H9 (cell line): ENCODE measurements around the gene ITGA7. TPM values are rescaled to one million over a fixed set of nuclear protein-coding genes. Genes with fewer than 3 reads are reported as not detected.

ENCODE experiments used
- DNase-seq: peaks from one replicate; pipeline ENCODE4 v3.0.0-alpha.2; 2017
- H2AFZ ChIP-seq: one replicate; pipeline ENCODE4 v1.6.1; 2013; ENCODE audit warnings: mild to moderate bottlenecking, low read length, control low read depth, moderate library complexity
- H2AK5ac ChIP-seq: 2 replicates; pipeline ENCODE4 v1.6.1; 2013; ENCODE audit warnings: low read length, control low read depth, mixed read lengths; ENCODE audit not compliant: insufficient read length
- H2BK120ac ChIP-seq: one replicate; pipeline ENCODE4 v1.6.1; 2013; ENCODE audit warnings: low read depth, mild to moderate bottlenecking, low read length, control low read depth, inconsistent platforms; ENCODE audit not compliant: poor library complexity, severe bottlenecking
- H2BK12ac ChIP-seq: 2 replicates; pipeline ENCODE4 v1.6.1; 2013; ENCODE audit warnings: low read length, control low read depth, mixed read lengths, low read depth; ENCODE audit not compliant: insufficient read length
- H2BK15ac ChIP-seq: 2 replicates; pipeline ENCODE4 v1.6.1; 2013; ENCODE audit warnings: low read depth, low read length, control low read depth
- H2BK20ac ChIP-seq: one replicate; pipeline ENCODE4 v1.6.1; 2013; ENCODE audit warnings: low read depth, mild to moderate bottlenecking, low read length, control low read depth, inconsistent platforms; ENCODE audit not compliant: poor library complexity, severe bottlenecking
- H2BK5ac ChIP-seq: 2 replicates; pipeline ENCODE4 v1.6.1; 2013; ENCODE audit warnings: low read length, control low read depth, mixed read lengths; ENCODE audit not compliant: insufficient read length
- H3K14ac ChIP-seq: 2 replicates; pipeline ENCODE4 v1.6.1; 2013; ENCODE audit warnings: low read length, control low read depth; ENCODE audit not compliant: insufficient read depth
- H3K18ac ChIP-seq: 2 replicates; pipeline ENCODE4 v1.6.1; 2013; ENCODE audit warnings: low read depth, mild to moderate bottlenecking, mixed read lengths, low read length, control low read depth; ENCODE audit not compliant: insufficient read length
- H3K23ac ChIP-seq: 2 replicates; pipeline ENCODE4 v1.6.1; 2013; ENCODE audit warnings: low read length, control low read depth, mixed read lengths, low read depth; ENCODE audit not compliant: insufficient read length
- H3K23me2 ChIP-seq: 2 replicates; pipeline ENCODE4 v1.6.1; 2013; ENCODE audit warnings: low read depth, mild to moderate bottlenecking, mixed read lengths, low read length, control low read depth; ENCODE audit not compliant: insufficient read length, poor library complexity, severe bottlenecking
- H3K27ac ChIP-seq: 2 replicates; pipeline ENCODE4 v1.5.1; 2013; ENCODE audit warnings: low read length, control low read depth, mixed read lengths, low read depth; ENCODE audit not compliant: insufficient read length
- H3K27me3 ChIP-seq: 2 replicates; pipeline ENCODE4 v1.6.1; 2013; ENCODE audit warnings: low read length, control low read depth, inconsistent platforms; ENCODE audit not compliant: insufficient read depth
- H3K4ac ChIP-seq: 2 replicates; pipeline ENCODE4 v1.6.1; 2013; ENCODE audit warnings: low read depth, mild to moderate bottlenecking, control low read depth, inconsistent platforms, low read length, moderate library complexity
- H3K4me1 ChIP-seq: 2 replicates; pipeline ENCODE4 v1.6.1; 2013; ENCODE audit warnings: low read length, control low read depth, inconsistent platforms; ENCODE audit not compliant: insufficient read depth
- H3K4me2 ChIP-seq: 2 replicates; pipeline ENCODE4 v1.6.1; 2013; ENCODE audit warnings: low read length, control low read depth, mixed read lengths; ENCODE audit not compliant: insufficient read length, insufficient read depth
- H3K56ac ChIP-seq: 2 replicates; pipeline ENCODE4 v1.6.1; 2013; ENCODE audit warnings: low read depth, mild to moderate bottlenecking, mixed read lengths, low read length, control low read depth; ENCODE audit not compliant: insufficient read length
- H3K79me1 ChIP-seq: 2 replicates; pipeline ENCODE4 v1.6.1; 2013; ENCODE audit warnings: low read depth, mild to moderate bottlenecking, moderate library complexity, low read length, control low read depth, inconsistent platforms; ENCODE audit not compliant: insufficient read depth, poor library complexity, severe bottlenecking
- H3K79me2 ChIP-seq: 2 replicates; pipeline ENCODE4 v1.6.1; 2013; ENCODE audit warnings: low read length, control low read depth, inconsistent platforms; ENCODE audit not compliant: insufficient read depth
- H3K9ac ChIP-seq: 2 replicates; pipeline ENCODE4 v1.6.1; 2013; ENCODE audit warnings: low read length, control low read depth, mixed read lengths; ENCODE audit not compliant: insufficient read length; ENCODE audit errors: extremely low read depth
- H3K9me3 ChIP-seq: one replicate; pipeline ENCODE4 v1.6.1; 2013; ENCODE audit warnings: low read depth, low read length, inconsistent platforms; ENCODE audit not compliant: control insufficient read depth
- H3T11ph ChIP-seq: one replicate; pipeline ENCODE4 v1.6.1; 2013; ENCODE audit warnings: mild to moderate bottlenecking, low read length, control low read depth, inconsistent platforms
- H4K20me1 ChIP-seq: one replicate; pipeline ENCODE4 v1.6.1; 2013; ENCODE audit not compliant: control insufficient read depth, insufficient read length, insufficient read depth
- H4K5ac ChIP-seq: 2 replicates; pipeline ENCODE4 v1.6.1; 2013; ENCODE audit warnings: low read depth, mild to moderate bottlenecking, mixed read lengths, low read length, control low read depth; ENCODE audit not compliant: insufficient read length
- H4K8ac ChIP-seq: replicated peaks from 2 replicates; pipeline ENCODE4 v1.6.1; 2013; ENCODE audit warnings: low read length, control low read depth, mixed read lengths, low read depth; ENCODE audit not compliant: insufficient read length
- H4K91ac ChIP-seq: 2 replicates; pipeline ENCODE4 v1.6.1; 2013; ENCODE audit warnings: low read depth, mild to moderate bottlenecking, moderate library complexity, mixed read lengths, low read length, control low read depth; ENCODE audit not compliant: insufficient read length
- H3K27ac Mint-ChIP-seq, 3 experiments: 2 replicates in 2 of 3; 3 replicates in 1 of 3; pipeline ENCODE4 v1.8.0; 2020 to 2021; ENCODE audit warnings: mixed read lengths in 3 of 3, mild to moderate bottlenecking in 1 of 3, moderate library complexity in 1 of 3
- H3K27me3 Mint-ChIP-seq: 2 replicates; pipeline ENCODE4 v1.8.0; 2021; ENCODE audit warnings: low read depth, mild to moderate bottlenecking, moderate library complexity, mixed read lengths
- H3K36me3 Mint-ChIP-seq, 3 experiments: 2 replicates in 2 of 3; 3 replicates in 1 of 3; pipeline ENCODE4 v1.8.0; 2020 to 2021; ENCODE audit warnings: low read depth in 3 of 3, mixed read lengths in 3 of 3; ENCODE audit not compliant: insufficient read depth in 1 of 3
- H3K4me1 Mint-ChIP-seq, 2 experiments: 2 replicates each; pipeline ENCODE4 v1.8.0; 2020; ENCODE audit warnings: mixed read lengths in 2 of 2
- H3K4me3 Mint-ChIP-seq, 2 experiments: 2 replicates in 1 of 2; 3 replicates in 1 of 2; pipeline ENCODE4 v1.8.0; 2020 to 2021; ENCODE audit warnings: mild to moderate bottlenecking in 2 of 2, mixed read lengths in 2 of 2, moderate library complexity in 1 of 2
- H3K9me3 Mint-ChIP-seq, 2 experiments: 2 replicates in 1 of 2; 3 replicates in 1 of 2; pipeline ENCODE4 v1.8.0; 2020; ENCODE audit warnings: mild to moderate bottlenecking in 2 of 2, mixed read lengths in 2 of 2, moderate library complexity in 1 of 2
- CTCF ChIP-seq: fragments of 200-600 bp; sonication (generic); conservative IDR thresholded peaks from 3 replicates; pipeline ENCODE4 v1.8.0; 2021; ENCODE audit warnings: antibody characterized with exemption, mild to moderate bottlenecking
- WGBS: extraction: QIAGEN DNeasy Blood & Tissue Kit; methylation state at CpG from one replicate; pipeline ENCODE4 v1.1.7; 2013; ENCODE audit warnings: missing lambda C conversion rate, low lambda C conversion rate, mixed read lengths; ENCODE audit not compliant: insufficient read length; ENCODE audit errors: extremely low coverage; 5-methylcytosine and 5-hydroxymethylcytosine counted together
- total RNA-seq: library from RNA; stranded (reverse); gene quantifications from 2 replicates; pipeline ENCODE4 v1.2.1, GENCODE V29; 2021

ITGA7 gene
- total RNA-seq, 1 experiment from 2014 or later = 119 TPM

- H3K27ac ChIP-seq = no peak overlapping the region
Measured at GRCh38 chr12:55744340-55745030, 36.8 kb upstream of the ITGA7 start.

More at GRCh38 chr12:55744340-55745030, 36.8 kb upstream of the ITGA7 start:
- peaks cover 53 to 59% of the 10 kb centered on the region in 2 experiments for H3K4me1 Mint-ChIP-seq
- Histone ChIP-seq H4K91ac (no peak overlapping the region), H2AFZ (no peak overlapping the region), H2BK12ac (no peak overlapping the region), H3K4ac (no peak overlapping the region), H3K18ac (no peak overlapping the region), H2BK5ac (no peak overlapping the region), H3K14ac (no peak overlapping the region), H3K79me1 (peaks cover 3% of the 10 kb centered on the region), H3T11ph (no peak overlapping the region), H2BK120ac (no peak overlapping the region), H3K23ac (no peak overlapping the region), H2BK15ac (no peak overlapping the region), H3K9me3 (no peaks in the 10 kb centered on the region), H2BK20ac (no peak overlapping the region), H3K79me2 (peaks cover 6% of the 10 kb centered on the region; the same call in 1 of the 2 replicates), H4K20me1 (no peaks in the 10 kb centered on the region), H4K8ac (no peak overlapping the region), H3K4me2 (peak overlapping the region; percentile 72), H3K56ac (no peak overlapping the region), H2AK5ac (no peak overlapping the region), H3K27me3 (no peaks in the 10 kb centered on the region), H3K4me1 (peaks cover 13% of the 10 kb centered on the region), H3K9ac (peak overlapping the region; percentile 27), H4K5ac (no peak overlapping the region), H3K23me2 (peaks cover 29% of the 10 kb centered on the region)
- H3K36me3 Mint-ChIP-seq = peaks cover 17 to 26% (median 24%) of the 10 kb centered on the region in 3 experiments; a peak in 6 of 7 replicates
- peak overlapping the region; percentile 96 to 97 for H3K4me3 Mint-ChIP-seq
- WGBS = no CpG with 5 or more reads among the region's 11 CpGs
- H3K9me3 Mint-ChIP-seq = no peaks in the 10 kb centered on the region
- no peak for TF ChIP-seq CTCF
- DNase-seq = no peak
- H3K27ac Mint-ChIP-seq = peak overlapping the region; percentile 68 to 95 (median 95); a peak in 6 of 7 replicates
- peaks cover 8% of the 10 kb centered on the region for H3K27me3 Mint-ChIP-seq
